Measurements from ENCODE around the gene HDAC4.

Gene HDAC4

DNA sequence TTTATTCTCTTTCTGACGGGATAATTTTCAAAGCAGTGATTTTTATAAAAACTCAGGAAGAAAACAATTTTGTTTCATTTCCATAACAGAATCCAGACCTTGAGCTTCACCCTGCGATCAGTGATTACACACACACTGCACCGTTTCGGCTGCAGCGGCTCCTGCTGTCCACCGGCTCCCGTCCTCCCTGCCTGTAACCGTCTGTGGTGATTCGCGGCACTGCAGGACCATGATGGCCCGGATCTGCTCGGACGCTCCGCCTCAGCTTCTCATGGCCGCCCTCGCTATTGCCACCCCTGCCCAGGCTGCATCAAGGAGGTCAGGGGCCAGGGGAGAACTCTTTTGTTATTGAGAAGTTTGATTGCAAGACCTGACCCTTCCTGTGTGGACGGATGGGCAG is 306.9 kb downstream of the HDAC4 start:
- no peaks in the 10 kb centered on the region for H3K27me3 ChIP-seq (replicated peaks)
- H3K4me3 ChIP-seq (ENCODE audit: low read depth, low read length): no peak overlapping the region
- H3K36me3 ChIP-seq (replicated peaks): no peaks in the 10 kb centered on the region
- no peak for DNase-seq
- in situ Hi-C loops (cut with HindIII; ENCODE audit: low pct_ligation_motif_present, low sequenced_read_pairs): no loop called here
- TF ChIP-seq, protein P1, sequence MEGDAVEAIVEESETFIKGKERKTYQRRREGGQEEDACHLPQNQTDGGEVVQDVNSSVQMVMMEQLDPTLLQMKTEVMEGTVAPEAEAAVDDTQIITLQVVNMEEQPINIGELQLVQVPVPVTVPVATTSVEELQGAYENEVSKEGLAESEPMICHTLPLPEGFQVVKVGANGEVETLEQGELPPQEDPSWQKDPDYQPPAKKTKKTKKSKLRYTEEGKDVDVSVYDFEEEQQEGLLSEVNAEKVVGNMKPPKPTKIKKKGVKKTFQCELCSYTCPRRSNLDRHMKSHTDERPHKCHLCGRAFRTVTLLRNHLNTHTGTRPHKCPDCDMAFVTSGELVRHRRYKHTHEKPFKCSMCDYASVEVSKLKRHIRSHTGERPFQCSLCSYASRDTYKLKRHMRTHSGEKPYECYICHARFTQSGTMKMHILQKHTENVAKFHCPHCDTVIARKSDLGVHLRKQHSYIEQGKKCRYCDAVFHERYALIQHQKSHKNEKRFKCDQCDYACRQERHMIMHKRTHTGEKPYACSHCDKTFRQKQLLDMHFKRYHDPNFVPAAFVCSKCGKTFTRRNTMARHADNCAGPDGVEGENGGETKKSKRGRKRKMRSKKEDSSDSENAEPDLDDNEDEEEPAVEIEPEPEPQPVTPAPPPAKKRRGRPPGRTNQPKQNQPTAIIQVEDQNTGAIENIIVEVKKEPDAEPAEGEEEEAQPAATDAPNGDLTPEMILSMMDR (IDR thresholded peaks at IDR 0.05; ENCODE audit: low read depth, low read length, missing control alignments): peak; percentile 32
- H3K27ac ChIP-seq: no peak overlapping the region

DNA sequence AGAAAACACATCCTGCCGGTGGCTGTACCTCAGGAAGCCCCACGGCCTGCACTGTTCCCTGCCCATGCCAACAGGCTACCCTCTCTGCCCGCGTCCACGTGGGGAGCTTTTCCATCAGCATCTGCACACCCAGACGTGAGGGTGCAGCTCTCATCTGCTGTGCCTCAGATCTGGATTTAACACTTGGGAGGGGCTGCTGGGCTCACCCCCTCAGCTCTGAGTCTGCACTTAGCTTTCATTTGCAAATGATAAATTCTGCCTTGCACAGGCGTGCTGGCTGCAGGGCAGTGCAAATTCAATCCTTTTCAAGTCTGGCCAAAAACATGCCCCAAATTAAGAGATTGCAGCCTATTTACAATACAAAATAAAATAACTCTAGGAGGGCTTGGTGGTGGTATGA is 307.3 kb downstream of the HDAC4 start:
- Histone ChIP-seq H3K4me3 (ENCODE audit: low read depth, low read length) (no peak overlapping the region), H3K27me3 (replicated peaks) (no peaks in the 10 kb centered on the region), H3K27ac (no peak overlapping the region), H3K36me3 (replicated peaks) (no peaks in the 10 kb centered on the region)
- in situ Hi-C loops (cut with HindIII; ENCODE audit: low pct_ligation_motif_present, low sequenced_read_pairs): no loop called here
- TF ChIP-seq, protein P1 (IDR thresholded peaks at IDR 0.05; ENCODE audit: low read depth, low read length, missing control alignments): no peak
- DNase-seq: no peak

DNA sequence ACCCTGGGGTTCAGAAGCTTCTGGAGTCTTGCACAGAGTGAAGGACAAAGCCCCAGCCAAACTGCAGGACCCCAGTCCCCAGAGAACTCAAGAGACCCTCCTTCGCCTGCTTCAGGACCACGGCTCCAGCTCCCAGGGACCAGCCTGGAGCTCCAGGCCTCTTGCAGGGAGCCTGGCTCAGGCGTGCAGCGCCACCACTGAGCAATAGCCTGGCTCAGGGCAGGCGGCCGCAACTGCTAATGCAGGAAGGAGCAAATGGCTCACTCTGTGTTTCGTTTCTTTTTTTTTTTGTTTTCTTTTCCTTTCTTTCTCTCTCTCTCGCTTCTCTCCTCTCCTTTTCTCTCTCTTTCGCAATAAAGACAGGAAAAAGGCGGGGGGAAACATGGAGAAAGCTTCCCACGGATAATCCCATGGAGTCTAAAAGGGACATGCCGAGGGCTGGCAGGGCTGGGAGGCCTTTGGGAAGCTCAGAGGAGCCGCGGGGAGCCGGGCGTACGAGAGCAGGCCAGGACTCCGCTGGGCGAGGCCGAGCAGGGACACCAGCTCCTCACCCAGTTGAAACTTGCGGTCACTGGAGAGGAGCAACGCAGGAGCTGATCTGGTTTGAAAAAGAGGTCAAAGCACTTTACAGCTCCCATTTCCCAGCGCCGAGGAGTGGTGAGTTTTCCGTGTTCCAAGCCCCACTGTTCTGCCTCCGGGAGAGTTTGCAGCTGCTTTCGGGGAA is 308.1 kb downstream of the HDAC4 start:
- no peak for DNase-seq
- in situ Hi-C loops (cut with HindIII; ENCODE audit: low pct_ligation_motif_present, low sequenced_read_pairs): no loop called here
- Histone ChIP-seq H3K36me3 (replicated peaks) (no peaks in the 10 kb centered on the region), H3K27ac (no peak overlapping the region), H3K4me3 (ENCODE audit: low read depth, low read length) (no peak overlapping the region), H3K27me3 (replicated peaks) (no peaks in the 10 kb centered on the region)
- TF ChIP-seq, protein P1 (IDR thresholded peaks at IDR 0.05; ENCODE audit: low read depth, low read length, missing control alignments): no peak

DNA sequence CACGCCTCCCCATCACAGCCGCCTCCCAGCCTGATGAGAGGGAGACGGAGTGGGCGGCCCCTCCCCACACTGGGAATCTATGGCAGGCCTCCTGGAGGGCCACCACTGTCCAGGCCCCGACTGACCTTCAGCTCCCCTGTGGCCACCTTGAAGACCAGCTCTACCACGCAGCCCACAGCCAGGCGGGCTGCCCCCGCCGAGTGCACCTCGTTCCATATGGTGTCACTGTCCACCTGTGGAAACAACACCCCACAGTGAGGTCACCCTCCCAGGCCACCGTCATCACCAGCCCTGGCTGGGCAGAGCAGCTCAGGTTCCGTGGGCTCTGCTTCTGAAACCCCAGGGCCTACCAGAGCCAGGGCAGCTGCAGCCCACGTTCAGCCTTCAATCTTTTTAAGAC is 310.9 kb downstream of the HDAC4 start:
- H3K27ac ChIP-seq: no peak overlapping the region
- in situ Hi-C loops (cut with HindIII; ENCODE audit: low pct_ligation_motif_present, low sequenced_read_pairs): no loop called here
- TF ChIP-seq, protein P1 (IDR thresholded peaks at IDR 0.05; ENCODE audit: low read depth, low read length, missing control alignments): no peak
- H3K27me3 ChIP-seq (replicated peaks): no peaks in the 10 kb centered on the region
- DNase-seq: no peak
- no peaks in the 10 kb centered on the region for H3K36me3 ChIP-seq (replicated peaks)
- no peak overlapping the region for H3K4me3 ChIP-seq (ENCODE audit: low read depth, low read length)

DNA sequence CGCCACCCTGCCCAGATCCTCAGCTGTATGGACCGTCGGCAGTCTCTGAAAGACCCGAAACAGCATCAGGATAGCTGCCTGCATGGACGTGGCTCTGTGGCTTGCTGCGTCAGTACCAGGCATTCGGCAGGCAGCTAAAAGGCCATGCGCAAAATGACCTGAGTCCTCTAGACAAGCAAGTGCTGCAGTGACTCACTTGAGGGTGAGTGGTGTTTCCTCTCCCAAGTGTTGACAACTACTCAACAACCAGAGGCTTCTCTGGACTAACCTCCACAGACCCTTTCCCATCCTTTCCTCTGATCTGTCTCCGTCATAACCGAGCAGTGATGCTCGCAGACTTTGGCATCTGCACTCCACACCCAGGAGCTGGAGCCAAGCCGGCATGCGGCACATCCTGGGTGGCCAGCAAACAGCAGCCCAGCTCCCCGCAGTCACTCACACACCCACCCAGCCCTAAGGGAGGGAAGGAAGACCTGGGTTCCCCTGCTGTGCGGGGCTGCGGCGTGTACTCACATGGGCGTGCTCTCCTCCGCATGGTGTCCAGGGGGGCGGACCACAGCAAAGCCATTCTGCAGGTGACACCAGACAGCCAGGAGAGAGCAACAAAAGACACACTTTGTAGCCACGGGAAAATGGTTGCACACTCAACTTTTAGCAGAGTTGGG is 313.6 kb downstream of the HDAC4 start:
- in situ Hi-C loops (cut with HindIII; ENCODE audit: low pct_ligation_motif_present, low sequenced_read_pairs): no loop called here
- Histone ChIP-seq H3K27ac (no peak overlapping the region), H3K27me3 (replicated peaks) (no peaks in the 10 kb centered on the region), H3K36me3 (replicated peaks) (no peaks in the 10 kb centered on the region), H3K4me3 (ENCODE audit: low read depth, low read length) (no peak overlapping the region)
- DNase-seq: peak; percentile 65
- TF ChIP-seq, protein P1 (IDR thresholded peaks at IDR 0.05; ENCODE audit: low read depth, low read length, missing control alignments): no peak
